ENCODE data around the gene HEBP2.
A peak's percentile ranks its signal among the peaks of the same experiment; 100 is the strongest.
"Not testable (repeated sequence)": the region's sequence is repeated elsewhere in the genome, so short reads cannot be mapped to it uniquely, and the experiment has no call there.

The HEBP2 gene

DNA sequence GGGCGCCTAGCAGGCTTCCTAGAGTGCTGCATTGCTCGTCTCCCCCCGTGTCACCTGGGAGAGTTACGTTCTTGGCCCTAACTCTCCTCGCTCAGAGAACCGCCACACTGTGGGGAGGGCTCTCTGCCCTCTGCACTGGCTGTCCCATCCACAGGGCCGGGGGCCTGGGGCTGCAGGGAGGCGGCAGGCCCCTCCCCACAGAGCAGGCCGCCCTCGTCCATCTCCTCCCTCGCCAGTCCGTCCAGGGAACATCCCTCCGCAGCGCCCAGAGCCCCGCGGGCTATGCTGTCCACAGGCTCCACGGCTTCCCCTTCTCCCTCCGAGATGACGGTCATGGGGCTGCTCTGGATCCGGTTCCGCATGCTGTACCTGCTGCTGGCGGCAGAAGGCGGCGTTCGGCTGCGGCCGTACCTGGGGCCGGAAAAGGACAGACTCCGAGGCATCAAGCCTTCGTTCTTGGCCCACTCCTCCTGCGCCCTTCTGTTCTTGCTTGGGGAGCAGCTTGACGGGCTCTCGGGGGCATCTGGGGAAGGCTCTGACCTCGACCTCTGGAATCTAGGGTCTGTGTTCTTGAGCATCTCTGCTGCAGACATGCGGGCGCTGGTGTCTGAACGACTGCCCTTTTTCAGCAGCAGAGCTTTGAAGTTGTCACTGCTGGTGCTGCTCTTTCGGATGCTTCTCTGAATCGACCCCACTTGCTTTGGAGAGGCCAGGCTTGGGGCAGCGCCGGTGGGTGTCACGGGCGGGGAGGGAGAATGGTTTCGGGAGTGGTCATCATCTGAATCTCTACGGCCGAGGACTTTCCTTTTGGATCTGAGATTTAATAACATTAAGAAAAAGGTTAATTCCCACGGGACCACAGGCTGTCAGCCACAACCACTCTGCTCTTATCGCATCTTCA is 20.2 kb downstream of the HEBP2 start:
- no peak for DNase-seq (ENCODE audit: low spot score)

DNA sequence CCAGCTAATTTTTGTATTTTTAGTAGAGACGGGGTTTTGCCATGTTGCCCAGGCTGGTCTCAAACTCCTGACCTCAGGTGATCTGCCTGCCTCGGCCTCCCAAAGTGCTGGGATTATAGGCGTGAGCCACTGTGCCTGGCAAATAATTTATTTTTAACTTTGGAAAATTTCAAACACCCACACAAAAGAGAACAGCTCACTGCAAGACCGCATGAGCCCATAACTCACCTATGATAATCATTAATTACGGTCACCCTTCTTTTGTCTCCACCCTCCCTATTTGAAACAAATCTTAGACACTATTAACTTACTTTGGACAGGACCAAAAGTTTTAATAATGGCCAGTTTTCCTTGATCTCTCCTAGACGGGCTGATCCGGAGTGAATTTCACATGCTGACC is 21.2 kb downstream of the HEBP2 start:
- not testable (repeated sequence) for DNase-seq (ENCODE audit: low spot score)

DNA sequence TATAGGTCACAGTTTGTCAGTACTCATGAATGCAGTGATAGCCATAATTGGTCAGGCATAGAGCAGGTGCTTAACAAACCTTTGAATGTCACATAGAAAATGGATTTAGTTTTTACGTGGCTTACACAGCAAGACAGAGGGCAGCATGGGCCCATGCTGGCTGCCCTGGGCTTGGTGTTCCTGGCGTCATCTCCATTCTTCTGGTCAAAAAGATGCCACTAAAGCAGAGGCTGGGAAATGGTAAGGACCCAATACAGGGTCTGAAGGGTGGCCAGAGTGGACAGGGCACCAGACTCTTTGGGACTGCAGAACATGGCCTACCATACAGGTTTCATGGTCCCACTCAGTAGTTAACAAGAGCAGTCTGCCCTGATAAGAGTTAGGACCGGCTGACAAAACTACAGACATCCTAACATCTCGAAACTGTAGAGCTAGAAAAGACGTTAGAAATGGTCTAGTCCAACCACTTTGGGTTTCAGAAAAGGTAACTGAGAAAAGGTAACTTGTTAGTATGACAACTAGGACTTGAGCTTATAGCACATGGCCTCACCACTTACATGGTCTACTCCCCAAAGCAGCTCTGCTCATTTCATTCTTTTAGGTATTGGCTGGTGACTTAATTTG is 22.6 kb downstream of the HEBP2 start:
- no peak for DNase-seq (ENCODE audit: low spot score)

DNA sequence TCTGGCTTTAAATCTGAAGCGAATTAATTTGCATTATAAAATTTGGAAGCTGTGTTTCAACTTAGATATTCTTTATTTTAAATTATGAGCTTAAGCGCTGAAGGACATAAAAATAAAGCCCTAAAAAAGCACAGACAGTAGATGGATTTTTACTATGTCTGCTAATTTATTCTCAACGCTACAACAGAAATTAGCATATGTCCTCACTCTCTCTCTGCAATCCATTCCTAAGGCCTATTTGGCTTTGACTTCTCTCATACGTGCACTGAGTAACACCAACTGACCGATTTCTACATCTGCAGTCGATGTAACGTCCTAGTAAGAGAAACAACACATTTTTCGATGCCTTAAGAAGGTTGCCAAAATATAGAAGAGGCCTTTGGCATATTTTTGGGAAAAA is 23.7 kb downstream of the HEBP2 start:
- no peak for DNase-seq (ENCODE audit: low spot score)

DNA sequence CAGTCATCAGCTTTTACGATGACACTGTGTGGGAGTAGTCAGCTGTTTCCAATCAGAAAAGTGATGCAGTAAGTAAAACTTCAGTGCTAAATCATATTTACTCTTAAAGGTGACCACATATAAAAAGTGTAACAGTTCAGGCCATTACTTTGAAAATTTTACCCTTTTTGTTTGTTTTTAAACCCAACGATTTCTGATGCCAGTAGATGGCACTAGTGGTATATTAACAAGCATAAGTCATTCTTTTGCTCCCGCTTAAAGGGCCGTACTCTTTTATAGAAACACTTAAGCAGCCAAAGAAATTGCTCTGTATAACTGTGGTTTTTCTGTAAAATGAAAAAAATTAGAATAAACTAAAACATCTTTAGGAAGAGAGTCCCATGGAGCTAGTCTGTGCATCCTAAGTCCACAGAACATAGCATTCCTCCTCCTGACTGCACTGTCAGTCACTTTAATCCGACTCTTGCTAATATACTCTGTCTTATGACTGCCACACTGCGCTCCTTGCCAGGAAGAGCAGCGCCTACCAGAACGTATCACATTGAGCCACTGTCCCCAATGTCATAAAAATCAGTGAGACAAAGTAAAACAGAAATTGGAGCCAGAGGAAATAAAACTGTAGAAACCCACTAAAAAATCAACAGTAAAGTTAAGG is 25.0 kb downstream of the HEBP2 start:
- DNase-seq (ENCODE audit: low spot score) = peak; percentile 53

DNA sequence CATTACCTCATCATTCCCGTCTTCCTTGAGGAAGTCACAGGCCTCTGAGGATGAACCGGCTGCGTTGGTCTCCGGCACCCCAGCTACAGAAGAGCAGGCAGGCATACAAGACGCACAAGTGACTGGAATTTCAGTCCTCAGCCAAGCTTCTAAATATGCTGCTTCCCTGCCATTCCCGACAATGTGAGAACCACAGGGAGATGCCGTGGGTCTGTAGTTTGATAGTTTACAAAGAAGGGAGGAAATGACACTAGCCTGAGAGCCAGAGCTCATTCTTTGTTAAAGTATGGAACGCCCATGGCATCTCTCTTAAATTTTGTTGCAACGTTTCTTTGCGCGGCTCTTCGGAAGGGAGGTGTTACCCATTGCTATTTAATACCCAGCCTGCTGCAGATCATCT is 25.7 kb downstream of the HEBP2 start:
- DNase-seq (ENCODE audit: low spot score) = peak; percentile 16

DNA sequence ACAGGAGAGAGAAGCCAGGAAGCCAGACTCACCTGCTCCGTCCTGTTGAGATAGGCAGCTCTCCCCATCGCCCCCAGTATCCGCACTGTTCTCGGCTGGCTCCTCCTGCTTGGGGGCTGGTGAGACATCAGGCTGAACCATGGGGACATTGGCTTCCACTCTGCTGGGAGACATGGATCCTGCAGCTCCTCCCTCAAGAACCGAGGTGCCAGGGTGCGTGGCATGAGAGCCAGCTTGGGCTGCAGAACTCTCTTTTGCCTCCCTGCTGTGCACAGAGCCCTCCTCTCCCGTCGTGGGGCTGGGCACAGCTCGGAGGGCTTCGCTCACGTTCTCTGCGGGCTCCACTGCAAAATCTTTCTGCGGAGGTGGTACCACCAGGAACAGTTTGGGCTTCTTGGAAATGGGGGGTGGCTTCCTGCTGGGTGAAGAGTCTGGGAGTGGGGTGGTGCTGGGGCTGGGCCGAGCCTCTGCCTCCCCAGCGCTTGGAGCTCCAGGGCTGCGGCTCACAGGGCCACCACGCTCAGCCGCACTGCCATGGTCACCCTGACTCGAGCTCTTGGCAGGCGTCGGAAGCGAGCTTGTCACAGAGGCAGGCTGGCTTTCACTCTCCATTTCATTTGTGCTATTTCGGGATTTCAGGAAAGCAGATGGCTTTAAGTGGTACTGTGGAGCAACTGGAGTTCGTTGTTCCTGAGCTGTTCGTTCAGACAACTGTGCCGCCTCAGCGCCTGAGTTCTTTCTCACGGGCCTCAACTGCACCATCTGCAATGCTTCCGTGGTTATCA is 26.5 kb downstream of the HEBP2 start:
- DNase-seq (ENCODE audit: low spot score) = no peak

DNA sequence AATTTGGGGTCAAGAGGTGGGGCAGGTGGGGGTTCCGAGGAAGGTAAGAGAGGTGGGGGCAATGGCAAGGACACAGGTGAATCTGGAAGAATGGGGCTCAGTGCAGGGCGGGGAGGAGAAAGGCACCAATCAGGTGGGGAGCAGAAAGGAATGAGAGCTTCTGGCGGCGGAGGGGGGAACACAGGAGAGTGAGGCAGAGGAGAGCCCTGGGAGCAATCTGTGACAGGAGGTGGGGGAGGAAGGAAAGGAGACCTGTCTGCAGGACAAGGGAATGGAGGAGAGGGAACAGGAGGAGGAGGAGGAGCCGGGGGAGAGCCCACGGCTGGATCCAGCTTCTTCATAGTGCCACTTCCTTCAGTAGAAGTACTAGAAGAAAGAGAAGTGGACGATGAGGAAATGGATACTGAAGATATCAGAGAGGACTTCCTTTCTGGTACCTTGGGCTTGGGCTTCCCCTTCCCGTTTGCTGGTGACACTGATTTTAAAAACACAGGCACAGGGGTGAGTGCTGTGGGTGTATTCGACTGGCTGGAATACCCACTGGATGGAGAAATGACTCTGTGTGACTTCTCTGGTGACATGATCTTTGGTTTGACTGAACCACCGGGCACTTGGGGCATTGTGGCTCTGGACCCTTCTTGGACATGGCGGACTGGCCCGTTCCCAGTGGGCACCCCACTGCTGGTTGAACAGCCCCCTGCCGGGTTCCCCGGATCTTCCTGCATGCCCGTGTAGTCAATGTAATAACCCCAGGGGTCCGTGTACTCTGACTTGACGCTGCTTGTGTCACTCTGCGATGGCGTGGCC is 27.4 kb downstream of the HEBP2 start:
- no peak for DNase-seq (ENCODE audit: low spot score)

DNA sequence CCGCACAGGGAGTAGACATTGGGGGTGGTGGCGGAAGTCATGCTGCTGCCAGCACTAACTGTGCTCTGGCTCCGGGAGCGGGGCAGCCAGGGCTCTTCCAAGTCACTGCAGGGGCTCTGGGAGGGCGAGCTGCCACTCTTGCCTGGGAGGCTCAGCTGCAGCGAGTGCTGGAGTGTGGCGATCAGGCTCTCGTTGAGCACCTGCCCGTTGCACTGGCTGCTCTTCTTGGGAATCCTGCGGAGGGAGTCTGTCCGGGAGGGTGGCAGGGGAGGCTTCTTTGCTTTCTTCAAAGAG is 28.0 kb downstream of the HEBP2 start:
- DNase-seq (ENCODE audit: low spot score) = no peak

DNA sequence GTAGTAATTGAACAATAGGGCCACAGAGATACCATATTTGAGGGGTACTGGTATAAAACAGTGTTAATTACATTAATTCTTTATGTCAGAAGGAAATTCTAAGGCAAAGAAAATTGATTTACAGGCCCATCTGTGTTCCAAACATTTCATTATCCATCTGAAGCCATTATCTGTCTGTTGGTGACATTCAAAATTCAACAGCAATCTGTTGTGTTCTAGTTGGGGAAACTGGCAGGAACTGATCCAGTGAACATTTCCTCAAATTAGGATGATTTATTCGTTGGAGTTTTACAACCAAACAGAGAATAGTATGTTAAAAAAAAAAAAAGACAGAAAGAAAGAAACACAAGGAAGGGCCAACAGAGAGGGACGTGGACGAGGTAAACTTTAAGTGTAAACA is 30.1 kb downstream of the HEBP2 start:
- no peak for DNase-seq (ENCODE audit: low spot score)

DNA sequence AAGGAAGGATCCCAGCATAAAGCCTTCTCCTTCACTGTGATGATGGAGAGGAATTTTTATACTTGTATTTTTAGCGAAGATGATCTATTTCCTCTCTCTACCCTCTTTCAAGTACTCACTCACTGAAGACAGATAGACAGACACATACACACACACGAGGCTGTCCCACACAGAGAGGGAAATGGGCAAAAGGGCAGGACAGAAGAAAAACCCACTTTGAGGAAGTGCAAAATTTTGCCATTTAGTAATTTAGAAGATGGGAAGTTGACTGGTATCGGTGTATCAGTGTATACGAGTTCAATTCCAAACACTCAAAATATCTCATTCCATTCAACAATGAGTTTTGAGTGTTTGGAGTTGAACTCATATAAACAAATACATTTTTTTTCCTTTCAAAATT is 30.9 kb downstream of the HEBP2 start:
- DNase-seq (ENCODE audit: low spot score) = no peak

DNA sequence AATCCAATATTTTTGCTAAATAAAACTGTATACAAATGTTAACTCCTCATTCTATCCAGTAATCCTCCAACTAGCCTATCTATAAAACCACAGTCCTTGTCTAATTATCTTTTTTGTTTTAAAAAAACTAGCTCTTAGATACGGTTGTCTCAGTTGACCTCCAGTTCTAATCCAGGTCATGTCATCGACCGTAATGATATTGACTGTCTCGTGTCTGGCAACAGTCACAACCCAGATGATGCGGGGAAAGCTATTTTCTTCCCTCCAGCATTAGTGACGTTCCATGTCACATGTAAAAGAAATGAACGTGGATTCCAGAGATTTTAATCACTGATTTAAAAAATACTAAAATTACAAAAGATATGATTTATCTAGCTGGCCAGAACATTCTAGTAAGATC is 35.5 kb downstream of the HEBP2 start:
- no peak for DNase-seq (ENCODE audit: low spot score)

DNA sequence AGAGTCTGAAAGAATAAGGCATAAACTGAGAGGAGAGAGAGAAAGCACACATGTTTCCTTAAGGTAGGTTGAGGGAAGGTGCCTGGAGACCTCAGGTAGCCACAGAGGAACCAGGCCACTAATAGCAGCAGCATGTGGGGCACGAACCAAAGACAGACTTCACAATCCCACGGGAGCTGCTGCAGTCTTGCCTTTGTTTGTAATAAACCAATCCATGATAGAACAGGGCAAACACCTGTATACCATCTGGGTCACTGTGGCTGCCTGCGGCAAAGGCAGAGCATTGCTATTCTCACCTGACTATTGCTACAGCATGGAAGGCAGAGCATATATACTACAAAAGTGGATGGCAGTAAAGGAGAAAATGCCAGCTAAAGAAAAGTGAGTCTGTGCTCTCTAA is 36.3 kb downstream of the HEBP2 start:
- no peak for DNase-seq (ENCODE audit: low spot score)

DNA sequence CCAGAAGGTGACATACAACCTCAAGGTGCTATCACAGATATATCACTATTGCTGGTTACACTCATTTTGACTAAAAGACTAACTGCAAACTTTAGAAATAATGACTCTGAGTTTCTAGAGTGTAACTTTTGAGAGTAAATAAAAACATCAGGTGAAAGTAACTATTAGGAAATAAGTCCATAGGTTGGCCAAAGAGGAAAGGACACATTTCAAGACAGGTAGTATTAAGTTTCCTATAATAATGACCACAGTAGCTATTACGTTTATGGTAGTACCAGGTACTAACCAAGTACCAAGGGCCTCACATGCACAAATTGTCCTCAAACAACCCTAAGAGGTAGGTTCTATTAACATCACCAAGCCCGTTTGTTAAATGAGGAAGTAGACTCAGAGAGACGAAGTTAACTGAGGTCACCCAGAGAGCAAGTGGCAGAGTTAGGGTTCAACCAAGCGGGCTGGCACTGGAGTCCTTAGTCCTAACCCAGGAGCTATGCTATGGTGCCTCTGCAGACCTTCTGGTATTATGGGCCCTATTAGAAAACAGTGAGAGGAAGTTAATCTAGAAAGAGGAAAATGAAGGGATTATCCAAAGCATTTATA is 36.8 kb downstream of the HEBP2 start:
- no peak for DNase-seq (ENCODE audit: low spot score)

DNA sequence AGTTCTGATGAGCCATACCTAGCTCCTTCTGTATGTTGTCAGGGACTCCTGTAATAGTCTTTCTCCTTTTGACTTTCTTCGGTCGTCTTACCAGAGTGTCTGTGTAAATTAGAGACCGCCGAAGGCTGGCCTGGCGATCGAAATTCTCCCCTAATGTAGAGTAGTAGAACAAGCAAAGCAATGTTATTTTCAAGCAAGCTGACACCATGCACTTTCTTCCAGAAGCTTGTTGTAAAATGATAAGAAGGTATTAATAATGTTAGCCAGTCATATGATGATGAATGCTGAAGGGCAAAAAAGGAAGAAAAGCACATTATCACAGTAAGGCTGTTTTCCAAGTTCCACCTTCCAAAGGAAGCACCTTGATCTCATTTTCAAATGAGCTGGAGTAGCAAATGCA is 37.9 kb downstream of the HEBP2 start:
- no peak for DNase-seq (ENCODE audit: low spot score)

DNA sequence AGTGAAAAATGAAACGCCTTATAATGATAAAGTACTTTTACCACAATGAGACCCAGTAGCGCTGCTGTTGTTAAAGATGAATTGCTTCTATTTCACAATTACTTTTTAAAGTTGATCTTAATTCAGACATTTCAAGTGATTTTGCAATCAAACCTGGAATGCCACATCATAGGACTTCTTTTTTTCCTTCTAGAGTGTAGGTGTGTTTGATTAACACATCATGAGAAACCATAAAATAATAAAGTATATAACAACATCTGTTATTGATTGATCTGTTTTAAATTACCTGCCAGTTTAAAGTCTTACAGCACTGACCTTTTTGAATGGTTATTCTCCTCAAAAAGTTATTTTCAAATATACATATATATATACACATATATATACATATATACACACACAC is 38.6 kb downstream of the HEBP2 start:
- DNase-seq (ENCODE audit: low spot score) = no peak

DNA sequence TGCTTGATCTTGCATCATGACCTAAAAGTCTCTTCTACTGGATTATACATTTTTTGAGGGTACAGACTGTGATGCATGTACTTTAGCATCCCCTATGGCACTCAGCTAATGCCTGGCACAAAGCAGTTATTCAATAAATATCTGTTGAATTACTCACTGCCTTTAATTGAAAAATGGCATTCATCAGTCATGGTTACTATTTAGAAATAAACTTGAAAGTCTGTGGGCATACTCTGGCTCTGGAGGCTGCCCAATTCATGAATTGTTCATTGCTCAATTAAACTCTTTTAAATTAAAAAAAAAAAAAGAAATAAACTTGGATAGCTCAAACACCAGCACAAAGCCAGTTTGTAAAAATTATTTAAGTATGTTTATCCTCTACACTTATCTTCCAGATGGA is 40.0 kb downstream of the HEBP2 start:
- DNase-seq (ENCODE audit: low spot score) = no peak

DNA sequence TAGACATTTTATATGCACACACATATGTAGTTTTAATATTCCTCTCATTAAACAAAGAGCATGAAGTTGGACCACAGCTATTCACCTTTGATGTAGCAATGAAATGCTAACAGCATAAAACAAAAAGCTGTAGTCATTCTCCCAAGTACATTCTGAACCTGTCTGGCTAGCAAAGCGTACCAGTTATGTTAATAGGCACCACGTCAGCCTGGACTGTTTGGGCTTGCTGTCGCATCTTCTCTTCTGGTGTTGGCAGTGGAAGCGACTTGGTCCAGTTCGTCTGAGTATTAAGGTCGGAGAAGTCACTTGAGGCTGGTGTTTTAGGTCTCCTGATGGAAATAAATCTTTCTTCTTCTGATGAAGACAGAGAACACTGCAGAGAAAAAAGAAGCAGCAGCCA is 42.8 kb downstream of the HEBP2 start:
- no peak for DNase-seq (ENCODE audit: low spot score)

DNA sequence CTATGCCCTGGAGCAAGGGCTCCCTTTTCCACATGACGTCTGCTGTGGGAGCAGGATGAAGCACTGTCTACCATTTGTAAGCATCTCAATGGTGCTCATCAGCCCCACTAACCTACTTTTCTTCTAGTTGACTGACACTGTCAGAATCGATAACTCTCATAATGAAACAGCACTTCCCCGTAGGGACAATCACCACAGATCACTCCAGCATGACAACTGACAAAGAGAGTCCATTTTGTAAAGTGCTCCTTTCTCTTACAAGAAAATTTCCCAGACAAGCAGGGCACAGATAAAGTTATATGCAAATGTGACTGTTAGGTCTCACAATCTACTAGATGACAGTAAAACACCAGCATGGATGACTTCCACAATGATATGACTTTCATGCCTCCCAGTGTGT is 46.4 kb downstream of the HEBP2 start:
- no peak for DNase-seq (ENCODE audit: low spot score)

DNA sequence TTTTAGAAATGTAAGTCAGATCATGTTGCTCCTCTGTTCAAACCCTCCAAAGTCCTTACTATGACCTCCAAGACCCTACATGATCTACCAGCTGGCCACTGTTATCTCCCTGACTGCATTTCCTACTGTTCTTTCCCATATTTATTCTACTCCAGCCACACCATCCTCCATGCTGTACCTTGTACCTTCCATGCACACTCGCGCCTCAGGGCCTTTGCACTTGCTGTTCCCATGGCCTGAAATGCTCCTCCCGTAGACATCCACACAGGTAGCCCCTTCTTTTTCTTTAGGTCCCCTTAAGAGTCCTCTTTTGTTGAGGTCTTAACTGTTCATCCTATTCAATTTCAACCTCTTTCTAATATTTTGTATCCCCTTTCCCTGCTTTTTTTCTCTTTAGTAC is 47.0 kb downstream of the HEBP2 start:
- DNase-seq (ENCODE audit: low spot score) = no peak

DNA sequence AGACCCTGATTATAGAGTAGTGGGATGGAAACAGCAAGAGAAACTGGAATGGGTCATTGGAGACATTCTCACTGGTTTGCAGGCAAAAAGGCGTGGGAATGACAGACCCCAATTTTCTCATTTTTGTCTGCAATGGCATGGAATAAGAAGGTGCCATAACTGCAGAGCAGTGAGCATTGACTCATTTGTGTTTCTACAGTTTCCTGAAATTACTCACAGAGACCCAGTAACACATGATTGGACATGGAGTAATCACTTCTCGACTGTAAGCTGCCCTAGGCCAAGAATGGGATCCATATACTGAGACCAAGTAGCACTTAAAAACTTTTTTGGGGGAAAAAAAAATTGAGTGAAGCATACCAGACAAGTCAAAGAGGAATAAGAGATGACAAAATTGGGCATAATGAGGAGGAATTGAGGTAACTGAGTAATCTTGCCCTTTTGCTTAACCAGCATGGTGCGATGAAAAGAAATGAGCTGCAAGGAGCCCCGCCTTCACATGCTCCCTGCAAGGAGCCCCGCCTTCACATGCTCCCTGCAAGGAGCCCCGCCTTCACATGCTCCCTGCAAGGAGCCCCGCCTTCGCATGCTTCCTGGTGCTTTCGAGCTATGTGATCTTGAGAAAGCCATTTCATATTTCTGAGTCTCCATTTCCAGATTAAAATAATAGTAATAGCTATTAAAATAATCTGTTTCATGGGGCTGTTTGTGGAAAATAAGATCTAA is 51.1 kb downstream of the HEBP2 start:
- peak; percentile 13 for DNase-seq (ENCODE audit: low spot score)
